Left renal pelvis (tissue), 4 donors: Measurements from ENCODE around the gene B2M. TPM values are rescaled to one million over a fixed set of nuclear protein-coding genes. Genes with fewer than 3 reads are reported as not detected.
A peak's percentile ranks its signal among the peaks of the same experiment; 100 is the strongest.
"Not testable (repeated sequence)": the region's sequence is repeated elsewhere in the genome, so short reads cannot be mapped to it uniquely, and the experiment has no call there.

Experiments used
- DNase-seq, 4 donors: peaks; one replicate each; pipeline ENCODE4 v3.0.0-alpha.2; 2013; ENCODE audit warnings: low read depth in 4 of 4, low spot score in 3 of 4
- polyA plus RNA-seq, 4 donors: library from polyadenylated mRNA; unstranded; fragments of 120-200 nt; gene quantifications; one replicate each; pipeline ENCODE4 v1.2.1, GENCODE V29; 2013; ENCODE audit not compliant: insufficient read length in 4 of 4

B2M gene
- polyA plus RNA-seq, 4 donors: 767 to 1,091 (median 933) TPM

GRCh38 chr15:44697014-44697413, 14.3 kb upstream of the B2M start:
- no peak for DNase-seq

GRCh38 chr15:44698641-44699040, 12.7 kb upstream of the B2M start:
- DNase-seq: no peak

- not testable (repeated sequence) for DNase-seq
Observed at GRCh38 chr15:44700676-44701075, 10.6 kb upstream of the B2M start.

GRCh38 chr15:44705986-44706385, 5.3 kb upstream of the B2M start:
- DNase-seq: no peak

GRCh38 chr15:44706401-44706800, 4.9 kb upstream of the B2M start:
- no peak for DNase-seq

GRCh38 chr15:44706946-44707636, 4.2 kb upstream of the B2M start:
- DNase-seq: no peak

- no peak for DNase-seq
Observed at GRCh38 chr15:44710236-44711095, 851 bp upstream of the B2M start.

- DNase-seq: no peak
Observed at GRCh38 chr15:44711743-44712345, 527 bp downstream of the B2M start.

GRCh38 chr15:44712346-44713005, 1.2 kb downstream of the B2M start:
- DNase-seq: peak in 2 of 4 donors; percentile 45 to 59

- DNase-seq: no peak
Observed at GRCh38 chr15:44713006-44713966, 2.0 kb downstream of the B2M start.

GRCh38 chr15:44715142-44715796, 4.0 kb downstream of the B2M start:
- DNase-seq: no peak

GRCh38 chr15:44715797-44716334, 4.5 kb downstream of the B2M start:
- no peak for DNase-seq

- DNase-seq: no peak
Observed at GRCh38 chr15:44716983-44717602, 5.8 kb downstream of the B2M start.

GRCh38 chr15:44718180-44718926, 7.0 kb downstream of the B2M start:
- no peak for DNase-seq

GRCh38 chr15:44718927-44719292, 7.6 kb downstream of the B2M start:
- DNase-seq: no peak

GRCh38 chr15:44719293-44719999, 8.1 kb downstream of the B2M start:
- no peak for DNase-seq

- not testable (repeated sequence) for DNase-seq
Observed at GRCh38 chr15:44720000-44720435, 8.7 kb downstream of the B2M start.
